CD4-positive, alpha-beta T cell (primary cell): ENCODE results near the gene POLDIP3. TPM values are rescaled to one million over a fixed set of nuclear protein-coding genes. Genes with fewer than 3 reads are reported as not detected.
"Not testable (repeated sequence)": the region's sequence is repeated elsewhere in the genome, so short reads cannot be mapped to it uniquely, and the experiment has no call there.

Experiments
- ATAC-seq: fragments of 200-7000 bp; cut with Tn5 transposase; one replicate; pipeline ENCODE4 v1.10.0; 2022; ENCODE audit warnings: mild to moderate bottlenecking; ENCODE audit not compliant: poor library complexity
- CTCF ChIA-PET: fragments of 350-600 bp; sonication (Branson Sonifier 250); formaldehyde crosslinking; loops from one replicate; lab custom pipeline; 2021; ENCODE audit warnings: antibody characterized with exemption, inconsistent platforms; lab: Charles Lee
- POLR2A ChIA-PET: fragments of 350-600 bp; sonication (Branson Sonifier 250); formaldehyde crosslinking; loops from one replicate; lab custom pipeline; 2021; ENCODE audit warnings: antibody characterized with exemption, inconsistent platforms; lab: Charles Lee
- DNase-seq, 14 experiments: peaks; one replicate each; pipeline ENCODE4 v3.0.0-alpha.2; 2013 to 2020; ENCODE audit warnings: mixed read lengths in 2 of 14
- H3K27ac ChIP-seq, 2 donors: one replicate each; pipeline versions ENCODE4 v1.5.1 to v1.7.0; 2013; ENCODE audit warnings: low read length in 2 of 2, low read depth in 1 of 2, mild to moderate bottlenecking in 1 of 2
- H3K27me3 ChIP-seq, 2 experiments: 1 replicate in 1 of 2; 2 replicates in 1 of 2; pipeline versions ENCODE4 v1.6.1 to v1.7.0; 2013; ENCODE audit warnings: low read length in 2 of 2, control low read depth in 1 of 2, mild to moderate bottlenecking in 1 of 2, moderate library complexity in 1 of 2; ENCODE audit not compliant: insufficient read depth in 2 of 2, control insufficient read depth in 1 of 2
- H3K36me3 ChIP-seq: one replicate; pipeline ENCODE4 v1.6.1; 2013; ENCODE audit warnings: low read length, control low read depth; ENCODE audit not compliant: insufficient read depth
- H3K4me1 ChIP-seq: one replicate; pipeline ENCODE4 v1.6.1; 2013; ENCODE audit warnings: low read length, control low read depth; ENCODE audit not compliant: insufficient read depth
- H3K4me3 ChIP-seq: one replicate; pipeline ENCODE4 v1.5.1; 2013; ENCODE audit warnings: mild to moderate bottlenecking, low read length, moderate library complexity
- H3K9me3 ChIP-seq, 2 experiments: 1 replicate in 1 of 2; 2 replicates in 1 of 2; pipeline versions ENCODE4 v1.6.1 to v1.7.0; 2013; ENCODE audit warnings: low read length in 2 of 2, mild to moderate bottlenecking in 2 of 2, control low read depth in 1 of 2, moderate library complexity in 1 of 2; ENCODE audit not compliant: control insufficient read depth in 1 of 2, insufficient read depth in 1 of 2
- H3K27ac Mint-ChIP-seq: one replicate; pipeline ENCODE4 v1.8.0; 2020; ENCODE audit warnings: mixed read lengths
- H3K27me3 Mint-ChIP-seq: one replicate; pipeline ENCODE4 v1.8.0; 2021; ENCODE audit warnings: mixed read lengths
- H3K36me3 Mint-ChIP-seq: one replicate; pipeline ENCODE4 v1.8.0; 2021; ENCODE audit warnings: low read depth, mixed read lengths
- H3K4me1 Mint-ChIP-seq: one replicate; pipeline ENCODE4 v1.8.0; 2021; ENCODE audit warnings: low read depth, mixed read lengths
- H3K4me3 Mint-ChIP-seq: one replicate; pipeline ENCODE4 v1.8.0; 2020; ENCODE audit warnings: mild to moderate bottlenecking, mixed read lengths
- H3K9me3 Mint-ChIP-seq: one replicate; pipeline ENCODE4 v1.8.0; 2020; ENCODE audit warnings: mixed read lengths
- CTCF ChIP-seq: fragments of 200-600 bp; IDR thresholded peaks from one replicate; pipeline ENCODE4 v1.8.0; 2022; ENCODE audit warnings: antibody characterized with exemption, mild to moderate bottlenecking
- intact Hi-C, 2 experiments: fragments of 100-400 bp; cut with DNase I in 1 of 2; cut with micrococcal nuclease in 1 of 2; formaldehyde crosslinking; loops; one replicate each; pipeline versions ENCODE4 v1.15.1 to v1.9.0; 2023 to 2025; cut with DNase I, micrococcal nuclease
- total RNA-seq, 174 experiments: library from RNA in 2 of 174; stranded (reverse) in 2 of 174; gene quantifications; one replicate each; pipeline ENCODE4 v1.2.3 and lab custom pipeline; 2021 to 2026

POLDIP3 gene
- total RNA-seq, 2 experiments from 2014 or later = 77.7 to 80.7 TPM

DNA sequence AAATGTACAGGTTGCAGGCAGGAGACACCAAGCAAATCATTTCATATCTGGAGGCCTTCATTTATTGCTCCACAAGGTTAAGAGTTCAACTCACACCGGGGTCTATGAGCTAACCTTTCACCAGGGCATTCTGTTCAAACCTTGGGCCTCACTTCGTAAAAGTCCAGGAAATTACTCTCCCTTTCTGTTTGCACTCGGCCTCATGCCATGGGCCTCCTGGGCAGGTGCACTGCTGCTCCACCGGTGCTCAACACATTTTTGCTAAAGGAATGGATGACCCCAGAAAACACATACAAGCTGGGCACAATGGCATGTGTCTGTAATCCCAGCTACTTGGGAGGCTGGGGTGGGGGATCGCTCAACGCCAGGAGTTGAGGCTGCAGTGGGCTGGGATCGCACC lies 78.5 kb downstream of the POLDIP3 start:
- no peak for DNase-seq
- ATAC-seq = no peak
- no peak overlapping the region for H3K4me3 Mint-ChIP-seq

DNA sequence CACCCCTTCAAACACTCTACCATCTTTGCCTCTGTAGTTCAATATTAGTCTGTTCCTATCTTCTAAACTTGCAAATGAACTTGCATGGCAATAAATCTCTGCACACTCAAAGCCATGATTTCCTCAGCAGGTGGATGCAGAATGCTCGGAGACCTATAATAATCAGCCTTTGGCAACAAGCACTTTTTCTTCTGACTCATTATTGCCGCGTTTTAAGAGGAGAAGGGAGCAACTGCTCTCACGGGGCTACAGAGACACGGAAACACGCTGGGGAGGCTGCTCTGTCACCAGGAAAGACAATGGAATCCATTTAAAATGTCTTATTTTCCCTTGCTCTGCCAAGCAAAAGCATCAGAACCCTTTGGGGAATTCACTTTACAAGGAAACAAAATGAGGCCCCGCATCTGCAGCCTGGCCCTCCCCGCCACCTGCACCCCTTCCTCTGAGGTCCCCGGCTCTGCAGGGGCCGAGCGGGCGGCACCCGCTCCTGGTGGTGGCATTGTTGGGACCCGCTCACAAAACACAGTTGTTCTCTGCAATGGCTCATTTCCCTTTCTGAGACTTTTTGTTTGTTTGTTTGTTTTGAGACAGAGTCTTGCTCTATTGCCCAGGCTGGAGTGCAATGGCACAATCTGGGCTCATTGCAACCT lies 79.5 kb downstream of the POLDIP3 start:
- ATAC-seq, H3K9me3 ChIP-seq, H3K4me3 ChIP-seq, intact Hi-C loops, H3K27me3 ChIP-seq, H3K4me1 Mint-ChIP-seq, H3K27me3 Mint-ChIP-seq, CTCF ChIA-PET, H3K36me3 Mint-ChIP-seq, DNase-seq, H3K9me3 Mint-ChIP-seq, H3K27ac Mint-ChIP-seq, POLR2A ChIA-PET, H3K27ac ChIP-seq, H3K36me3 ChIP-seq, H3K4me3 Mint-ChIP-seq: not testable (repeated sequence)
- H3K4me1 ChIP-seq = peaks cover 14% of the 10 kb centered on the region

More for the DNA sequence above, 78.5 kb downstream of the POLDIP3 start:
- H3K4me1 Mint-ChIP-seq = peaks cover 9% of the 10 kb centered on the region
- CTCF ChIA-PET = no interaction called here
- no peak overlapping the region for H3K27ac Mint-ChIP-seq
- Histone ChIP-seq H3K4me1 (peaks cover 14% of the 10 kb centered on the region), H3K27ac (no peak overlapping the region), H3K36me3 (no peaks in the 10 kb centered on the region), H3K9me3 (no peaks in the 10 kb centered on the region), H3K27me3 (no peaks in the 10 kb centered on the region), H3K4me3 (no peak overlapping the region)
- intact Hi-C loops = no loop called here
- H3K9me3 Mint-ChIP-seq = no peaks in the 10 kb centered on the region
- POLR2A ChIA-PET = interaction anchor here (0.6 kb wide), 1 partner anchor 1443 kb away, joined by 3 read pairs; the partner anchor contains the start of gene EP300
- no peaks in the 10 kb centered on the region for H3K36me3 Mint-ChIP-seq
- TF ChIP-seq CTCF = no peak
- H3K27me3 Mint-ChIP-seq = no peaks in the 10 kb centered on the region

Other genes starting within 250 kb of the POLDIP3 start
- under 1 TPM; 0.34 to 0.38 TPM for gene NFAM1, start 182.5 kb downstream of the POLDIP3 start, total RNA-seq
- gene RRP7A, start 95.1 kb downstream of the POLDIP3 start, total RNA-seq = 10 to 100 TPM; 45.4 to 48.3 TPM
- gene SERHL2, start 60.9 kb downstream of the POLDIP3 start, total RNA-seq = under 1 TPM in 1 of 2 experiments, not detected in 1; 0.69 TPM
- gene ATP5MGL, start 25.7 kb upstream of the POLDIP3 start, total RNA-seq = 1 to 10 TPM; 4.3 to 5.3 TPM
- 10 to 100 TPM; 39.8 to 41.2 TPM for gene CYB5R3, start 34.5 kb upstream of the POLDIP3 start, total RNA-seq
- gene A4GALT, start 106.0 kb upstream of the POLDIP3 start, total RNA-seq = not detected
- 10 to 100 TPM; 19.5 to 21.4 TPM for gene ARFGAP3, start 242.4 kb upstream of the POLDIP3 start, total RNA-seq